GM23338 (cell line): ENCODE measurements around the gene SPECC1L.

Source experiments
- CREB1 ChIP-seq: fragments of 250-450 bp; sonication (Bioruptor Pico); IDR thresholded peaks from 2 replicates; pipeline ENCODE4 v1.5.0; 2020; ENCODE audit warnings: low read depth, mild to moderate bottlenecking, moderate library complexity
- CTCF ChIP-seq, 2 experiments: fragments of 200-600 bp in 1 of 2; sonication (generic) in 1 of 2; conservative IDR thresholded peaks; 2 replicates each; pipeline versions ENCODE4 v1.5.1 to v1.6.1; 2016 to 2017; ENCODE audit warnings: antibody characterized with exemption in 2 of 2, low read depth in 2 of 2, mild to moderate bottlenecking in 2 of 2, moderate library complexity in 1 of 2
- EZH2 ChIP-seq: fragments of 200-600 bp; sonication (generic); IDR thresholded peaks from one replicate; pipeline ENCODE4 v1.8.0; 2017; ENCODE audit warnings: antibody characterized with exemption, mild to moderate bottlenecking, low read depth; ENCODE audit not compliant: unreplicated experiment
- EZH2phosphoT487 ChIP-seq: fragments of 200-600 bp; sonication (generic); IDR thresholded peaks from one replicate; pipeline ENCODE4 v1.8.1; 2018; ENCODE audit warnings: antibody characterized with exemption; ENCODE audit not compliant: unreplicated experiment
- JUNB ChIP-seq: IDR thresholded peaks from one replicate; pipeline ENCODE4 v1.6.1; 2016; ENCODE audit warnings: antibody characterized with exemption; ENCODE audit not compliant: unreplicated experiment
- POLR2AphosphoS5 ChIP-seq: IDR thresholded peaks from 2 replicates; pipeline ENCODE4 v1.6.1; 2016; ENCODE audit warnings: antibody characterized with exemption, low read depth
- TF ChIP-seq, protein P1 (sequence below): IDR thresholded peaks from one replicate; pipeline ENCODE4 v1.6.1; 2018; ENCODE audit warnings: antibody characterized with exemption; ENCODE audit not compliant: unreplicated experiment

DNA sequence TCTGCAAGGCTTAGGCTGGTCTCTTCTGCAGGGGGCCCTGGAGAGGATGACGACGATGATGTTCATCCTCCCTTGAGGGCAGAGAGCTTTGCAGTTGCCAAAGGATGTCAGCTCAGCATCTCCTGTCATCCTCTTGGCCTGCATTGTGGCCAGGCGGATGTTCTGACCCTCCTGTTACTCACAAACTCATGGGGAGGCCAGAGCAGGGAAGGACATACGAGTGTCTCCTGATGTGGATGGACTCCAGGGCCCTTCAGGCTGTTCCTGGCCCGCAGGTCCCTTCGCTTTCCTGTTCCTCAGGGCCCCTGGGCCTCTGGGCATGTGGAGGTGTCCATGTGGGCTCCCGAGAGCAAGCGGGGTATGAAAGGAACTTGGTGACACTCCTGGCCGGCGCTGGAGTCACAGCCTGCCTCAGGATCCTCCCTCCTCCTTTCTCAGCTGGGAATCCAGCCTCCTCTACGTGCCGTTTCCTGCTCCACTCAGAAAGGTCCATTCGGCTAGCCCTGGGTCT lies 165.3 kb downstream of the SPECC1L start:
- no peak for TF ChIP-seq CTCF (conservative IDR thresholded peaks at IDR 0.05; ENCODE audit: low read depth in 2 of 2)
- no peak for TF ChIP-seq POLR2AphosphoS5
- TF ChIP-seq, protein P1, sequence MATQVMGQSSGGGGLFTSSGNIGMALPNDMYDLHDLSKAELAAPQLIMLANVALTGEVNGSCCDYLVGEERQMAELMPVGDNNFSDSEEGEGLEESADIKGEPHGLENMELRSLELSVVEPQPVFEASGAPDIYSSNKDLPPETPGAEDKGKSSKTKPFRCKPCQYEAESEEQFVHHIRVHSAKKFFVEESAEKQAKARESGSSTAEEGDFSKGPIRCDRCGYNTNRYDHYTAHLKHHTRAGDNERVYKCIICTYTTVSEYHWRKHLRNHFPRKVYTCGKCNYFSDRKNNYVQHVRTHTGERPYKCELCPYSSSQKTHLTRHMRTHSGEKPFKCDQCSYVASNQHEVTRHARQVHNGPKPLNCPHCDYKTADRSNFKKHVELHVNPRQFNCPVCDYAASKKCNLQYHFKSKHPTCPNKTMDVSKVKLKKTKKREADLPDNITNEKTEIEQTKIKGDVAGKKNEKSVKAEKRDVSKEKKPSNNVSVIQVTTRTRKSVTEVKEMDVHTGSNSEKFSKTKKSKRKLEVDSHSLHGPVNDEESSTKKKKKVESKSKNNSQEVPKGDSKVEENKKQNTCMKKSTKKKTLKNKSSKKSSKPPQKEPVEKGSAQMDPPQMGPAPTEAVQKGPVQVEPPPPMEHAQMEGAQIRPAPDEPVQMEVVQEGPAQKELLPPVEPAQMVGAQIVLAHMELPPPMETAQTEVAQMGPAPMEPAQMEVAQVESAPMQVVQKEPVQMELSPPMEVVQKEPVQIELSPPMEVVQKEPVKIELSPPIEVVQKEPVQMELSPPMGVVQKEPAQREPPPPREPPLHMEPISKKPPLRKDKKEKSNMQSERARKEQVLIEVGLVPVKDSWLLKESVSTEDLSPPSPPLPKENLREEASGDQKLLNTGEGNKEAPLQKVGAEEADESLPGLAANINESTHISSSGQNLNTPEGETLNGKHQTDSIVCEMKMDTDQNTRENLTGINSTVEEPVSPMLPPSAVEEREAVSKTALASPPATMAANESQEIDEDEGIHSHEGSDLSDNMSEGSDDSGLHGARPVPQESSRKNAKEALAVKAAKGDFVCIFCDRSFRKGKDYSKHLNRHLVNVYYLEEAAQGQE = no peak
- no peak for TF ChIP-seq EZH2
- no peak for TF ChIP-seq EZH2phosphoT487
- TF ChIP-seq CREB1 (CRISPR knock-in tag) = no peak
- no peak for TF ChIP-seq JUNB
